ENCODE data around the gene SLC39A11. TPM values are rescaled to one million over a fixed set of nuclear protein-coding genes. Genes with fewer than 3 reads are reported as not detected.

The SLC39A11 gene
- total RNA-seq, 2 experiments from 2014 or later = 9.7 to 12.2 TPM

GRCh38 chr17:72955391-72956140 lies 136.9 kb downstream of the SLC39A11 start:
- Histone ChIP-seq H3K27me3 (ENCODE audit: control insufficient read depth in 1 of 2, insufficient read depth in 2 of 2, low read length in 2 of 2) (no peaks in the 10 kb centered on the region), H3K4me1 (ENCODE audit: insufficient read depth, low read length) (no peaks in the 10 kb centered on the region), H3K36me3 (ENCODE audit: insufficient read depth, low read length) (no peaks in the 10 kb centered on the region), H3K4me3 (ENCODE audit: low read length) (no peak overlapping the region), H3K9me3 (ENCODE audit: control insufficient read depth in 1 of 2, insufficient read depth in 1 of 2, low read length in 2 of 2) (no peaks in the 10 kb centered on the region), H3K27ac (ENCODE audit: low read depth in 1 of 2, low read length in 2 of 2) (no peak overlapping the region)
- Mint-ChIP-seq H3K4me1 (ENCODE audit: low read depth) (peaks cover 4% of the 10 kb centered on the region), H3K4me3 (no peak overlapping the region), H3K27me3 (no peaks in the 10 kb centered on the region), H3K36me3 (ENCODE audit: low read depth) (no peaks in the 10 kb centered on the region), H3K27ac (no peak overlapping the region), H3K9me3 (no peaks in the 10 kb centered on the region)
- ChIA-PET CTCF (no interaction called here), POLR2A (no interaction called here)
- TF ChIP-seq, protein P1, sequence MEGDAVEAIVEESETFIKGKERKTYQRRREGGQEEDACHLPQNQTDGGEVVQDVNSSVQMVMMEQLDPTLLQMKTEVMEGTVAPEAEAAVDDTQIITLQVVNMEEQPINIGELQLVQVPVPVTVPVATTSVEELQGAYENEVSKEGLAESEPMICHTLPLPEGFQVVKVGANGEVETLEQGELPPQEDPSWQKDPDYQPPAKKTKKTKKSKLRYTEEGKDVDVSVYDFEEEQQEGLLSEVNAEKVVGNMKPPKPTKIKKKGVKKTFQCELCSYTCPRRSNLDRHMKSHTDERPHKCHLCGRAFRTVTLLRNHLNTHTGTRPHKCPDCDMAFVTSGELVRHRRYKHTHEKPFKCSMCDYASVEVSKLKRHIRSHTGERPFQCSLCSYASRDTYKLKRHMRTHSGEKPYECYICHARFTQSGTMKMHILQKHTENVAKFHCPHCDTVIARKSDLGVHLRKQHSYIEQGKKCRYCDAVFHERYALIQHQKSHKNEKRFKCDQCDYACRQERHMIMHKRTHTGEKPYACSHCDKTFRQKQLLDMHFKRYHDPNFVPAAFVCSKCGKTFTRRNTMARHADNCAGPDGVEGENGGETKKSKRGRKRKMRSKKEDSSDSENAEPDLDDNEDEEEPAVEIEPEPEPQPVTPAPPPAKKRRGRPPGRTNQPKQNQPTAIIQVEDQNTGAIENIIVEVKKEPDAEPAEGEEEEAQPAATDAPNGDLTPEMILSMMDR (IDR thresholded peaks at IDR 0.05) = no peak
- ATAC-seq (ENCODE audit: poor library complexity) = no peak
- intact Hi-C loops (cut with DNase I, micrococcal nuclease) = no loop called here
- no peak for DNase-seq

GRCh38 chr17:72954579-72954978 lies 137.9 kb downstream of the SLC39A11 start:
- Mint-ChIP-seq H3K27me3 (no peaks in the 10 kb centered on the region), H3K36me3 (ENCODE audit: low read depth) (no peaks in the 10 kb centered on the region), H3K4me1 (ENCODE audit: low read depth) (peaks cover 4% of the 10 kb centered on the region), H3K27ac (no peak overlapping the region), H3K4me3 (no peak overlapping the region), H3K9me3 (no peaks in the 10 kb centered on the region)
- intact Hi-C loops (cut with DNase I, micrococcal nuclease) = no loop called here
- no peaks in the 10 kb centered on the region for H3K9me3 ChIP-seq (ENCODE audit: control insufficient read depth in 1 of 2, insufficient read depth in 1 of 2, low read length in 2 of 2)
- TF ChIP-seq, protein P1 (IDR thresholded peaks at IDR 0.05) = no peak
- no peaks in the 10 kb centered on the region for H3K4me1 ChIP-seq (ENCODE audit: insufficient read depth, low read length)
- ATAC-seq (ENCODE audit: poor library complexity) (no peak), DNase-seq (no peak)
- ChIA-PET POLR2A (no interaction called here), CTCF (no interaction called here)
- H3K27ac ChIP-seq (ENCODE audit: low read depth in 1 of 2, low read length in 2 of 2) = no peak overlapping the region
- H3K4me3 ChIP-seq (ENCODE audit: low read length) = no peak overlapping the region
- H3K27me3 ChIP-seq (ENCODE audit: control insufficient read depth in 1 of 2, insufficient read depth in 2 of 2, low read length in 2 of 2) = no peaks in the 10 kb centered on the region
- no peaks in the 10 kb centered on the region for H3K36me3 ChIP-seq (ENCODE audit: insufficient read depth, low read length)

DNA sequence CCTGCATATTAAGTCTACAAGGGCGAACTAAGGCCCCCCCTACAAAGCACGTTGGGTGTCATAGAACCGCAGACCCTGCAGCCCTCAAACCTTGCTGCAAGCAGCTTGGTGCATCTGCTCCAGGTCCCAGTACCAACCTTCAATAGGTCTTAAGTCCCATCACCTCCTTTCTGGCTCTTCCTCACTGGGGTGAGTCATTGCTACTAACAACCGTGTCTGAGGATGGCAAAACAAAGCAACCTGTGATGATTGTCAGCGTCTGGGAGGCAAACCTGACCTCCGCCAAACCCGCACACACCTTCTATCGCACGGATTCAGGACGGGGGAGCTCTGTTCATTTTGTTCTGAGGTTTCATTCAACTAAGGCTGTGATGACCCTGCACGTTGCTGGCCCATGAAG lies 138.9 kb downstream of the SLC39A11 start:
- H3K9me3 ChIP-seq (ENCODE audit: control insufficient read depth in 1 of 2, insufficient read depth in 1 of 2, low read length in 2 of 2) = no peaks in the 10 kb centered on the region
- Mint-ChIP-seq H3K36me3 (ENCODE audit: low read depth) (no peaks in the 10 kb centered on the region), H3K9me3 (no peaks in the 10 kb centered on the region), H3K27ac (no peak overlapping the region), H3K27me3 (no peaks in the 10 kb centered on the region), H3K4me1 (ENCODE audit: low read depth) (no peaks in the 10 kb centered on the region), H3K4me3 (no peak overlapping the region)
- intact Hi-C loops (cut with DNase I, micrococcal nuclease) = loop anchor here in 1 of 2 experiments (2.0 kb wide), 1 partner anchor 69 kb away; no protein-coding TSS in a partner anchor
- H3K4me3 ChIP-seq (ENCODE audit: low read length) = no peak overlapping the region
- DNase-seq (no peak), ATAC-seq (ENCODE audit: poor library complexity) (no peak)
- no peaks in the 10 kb centered on the region for H3K4me1 ChIP-seq (ENCODE audit: insufficient read depth, low read length)
- H3K36me3 ChIP-seq (ENCODE audit: insufficient read depth, low read length) = no peaks in the 10 kb centered on the region
- no peak overlapping the region for H3K27ac ChIP-seq (ENCODE audit: low read depth in 1 of 2, low read length in 2 of 2)
- TF ChIP-seq, protein P1 (IDR thresholded peaks at IDR 0.05) = no peak
- H3K27me3 ChIP-seq (ENCODE audit: control insufficient read depth in 1 of 2, insufficient read depth in 2 of 2, low read length in 2 of 2) = no peaks in the 10 kb centered on the region
- CTCF ChIA-PET = no interaction called here
- POLR2A ChIA-PET = no interaction called here
